SK-N-SH (cell line): Measurements from ENCODE around the gene APBA3. TPM values are rescaled to one million over a fixed set of nuclear protein-coding genes. Genes with fewer than 3 reads are reported as not detected.

Experiments used
- CTCF ChIA-PET: fragments of 300-600, 350-600 bp; formaldehyde crosslinking; extraction: SDS; loops from one replicate; lab custom pipeline; 2021; lab: Yijun Ruan, JAX
- POLR2A ChIA-PET: fragments of 350-600 bp; sonication (Branson Sonifier 250); formaldehyde crosslinking; extraction: SDS; loops from one replicate; lab custom pipeline; 2020; ENCODE audit warnings: antibody characterized with exemption, inconsistent platforms; lab: Yijun Ruan, JAX
- DNase-seq: peaks from one replicate; pipeline ENCODE4 v3.0.0; 2012
- H2AFZ ChIP-seq: fragments of 200-600 bp; sonication (generic); 2 replicates; pipeline ENCODE4 v1.8.1; 2016; ENCODE audit warnings: antibody characterized with exemption, mild to moderate bottlenecking, low read depth
- H3F3A ChIP-seq: fragments of 200-600 bp; sonication (generic); replicated peaks from 2 replicates; pipeline ENCODE3; 2016; ENCODE audit warnings: antibody characterized with exemption, mild to moderate bottlenecking; ENCODE audit not compliant: insufficient read depth
- H3K27ac ChIP-seq, 2 experiments: fragments of 200-500 bp in 1 of 2; fragments of 200-600 bp in 1 of 2; sonication (Bioruptor generic) in 1 of 2; sonication (generic), shearing (Covaris generic) in 1 of 2; 2 replicates each; pipeline versions ENCODE4 v1.5.1 to v1.6.1; 2014 to 2016; ENCODE audit warnings: low read depth in 2 of 2, inconsistent platforms in 1 of 2, low read length in 1 of 2, mild to moderate bottlenecking in 1 of 2, mixed read lengths in 1 of 2
- H3K27me3 ChIP-seq: fragments of 200-600 bp; sonication (generic), shearing (Covaris generic); 2 replicates; pipeline ENCODE4 v1.6.1; 2016; ENCODE audit warnings: mixed run types; ENCODE audit not compliant: insufficient read depth
- H3K36me3 ChIP-seq, 2 experiments: fragments of 200-500 bp in 1 of 2; fragments of 200-600 bp in 1 of 2; sonication (Bioruptor generic) in 1 of 2; sonication (generic) in 1 of 2; replicated peaks in 1 of 2; 2 replicates each; pipeline versions ENCODE3 to v1.5.1; 2014 to 2016; ENCODE audit warnings: low read length in 1 of 2, mild to moderate bottlenecking in 1 of 2; ENCODE audit not compliant: insufficient read depth in 2 of 2, control insufficient read depth in 1 of 2
- H3K4me1 ChIP-seq, 2 experiments: fragments of 200-500 bp in 1 of 2; fragments of 200-600 bp in 1 of 2; sonication (Bioruptor generic) in 1 of 2; sonication (generic), shearing (Covaris generic) in 1 of 2; 2 replicates each; pipeline versions ENCODE4 v1.5.1 to v1.6.1; 2014 to 2016; ENCODE audit warnings: low read depth in 1 of 2, low read length in 1 of 2, mixed run types in 1 of 2; ENCODE audit not compliant: insufficient read depth in 2 of 2, control insufficient read depth in 1 of 2
- H3K4me2 ChIP-seq: fragments of 200-600 bp; sonication (generic), shearing (Covaris generic); 2 replicates; pipeline ENCODE4 v1.6.1; 2017; ENCODE audit warnings: mixed run types
- H3K4me3 ChIP-seq, 2 experiments: fragments of 200-500 bp in 1 of 2; fragments of 200-600 bp in 1 of 2; sonication (Bioruptor generic) in 1 of 2; sonication (generic), shearing (Covaris generic) in 1 of 2; 2 replicates each; pipeline versions ENCODE4 v1.5.1 to v1.8.1; 2014 to 2016; ENCODE audit warnings: low read depth in 2 of 2, inconsistent platforms in 1 of 2, low read length in 1 of 2, mild to moderate bottlenecking in 1 of 2, mixed read lengths in 1 of 2, moderate library complexity in 1 of 2
- H3K79me2 ChIP-seq: fragments of 200-600 bp; sonication (generic); 2 replicates; pipeline ENCODE4 v1.8.1; 2017; ENCODE audit warnings: mild to moderate bottlenecking; ENCODE audit not compliant: insufficient read depth
- H3K9ac ChIP-seq: fragments of 200-600 bp; sonication (generic); 2 replicates; pipeline ENCODE4 v1.6.1; 2017; ENCODE audit warnings: mixed run types
- H3K9me2 ChIP-seq: fragments of 200-600 bp; sonication (generic); 2 replicates; pipeline ENCODE4 v1.6.1; 2017; ENCODE audit warnings: mixed run types
- H3K9me3 ChIP-seq: fragments of 200-600 bp; sonication (generic); 2 replicates; pipeline ENCODE4 v1.6.1; 2017; ENCODE audit warnings: mixed run types, mild to moderate bottlenecking, moderate library complexity
- H4K20me1 ChIP-seq: fragments of 200-600 bp; sonication (generic); 2 replicates; pipeline ENCODE4 v1.6.1; 2017; ENCODE audit warnings: mild to moderate bottlenecking, mixed run types; ENCODE audit not compliant: insufficient read depth
- CTCF ChIP-seq: fragments of 200-600 bp; sonication (generic); IDR thresholded peaks from 2 replicates; pipeline ENCODE4 v1.6.1; 2017; ENCODE audit warnings: antibody characterized with exemption, mild to moderate bottlenecking, moderate library complexity
- EP300 ChIP-seq, 2 experiments: IDR thresholded peaks; 2 replicates each; pipeline versions ENCODE4 v1.4.0 to v1.6.1; 2012; ENCODE audit warnings: borderline replicate concordance in 1 of 2, low read depth in 1 of 2, low read length in 1 of 2
- FOXJ3 ChIP-seq: sonication (generic); formaldehyde crosslinking; IDR thresholded peaks from 2 replicates; pipeline ENCODE4 v1.5.1; 2020; ENCODE audit warnings: mild to moderate bottlenecking, missing genetic modification reagents
- FOXM1 ChIP-seq: IDR thresholded peaks from 2 replicates; pipeline ENCODE4 v1.4.0; 2012; ENCODE audit warnings: low read depth, mild to moderate bottlenecking
- MAX ChIP-seq: IDR thresholded peaks from 2 replicates; pipeline ENCODE4 v1.4.0; 2012; ENCODE audit warnings: low read depth
- MEF2A ChIP-seq: IDR thresholded peaks from 2 replicates; pipeline ENCODE4 v1.4.0; 2012; ENCODE audit warnings: low read depth, borderline replicate concordance
- NRF1 ChIP-seq: IDR thresholded peaks from 2 replicates; pipeline ENCODE4 v1.6.1; 2012; ENCODE audit warnings: low read depth, mild to moderate bottlenecking, low read length
- RAD21 ChIP-seq: IDR thresholded peaks from 2 replicates; pipeline ENCODE4 v1.6.1; 2012; ENCODE audit warnings: mild to moderate bottlenecking, low read length
- RCOR1 ChIP-seq: fragments of 150-350 bp; IDR thresholded peaks from 2 replicates; pipeline ENCODE4 v1.6.1; 2017; ENCODE audit warnings: antibody characterized with exemption, low read length
- RXRA ChIP-seq: IDR thresholded peaks from 2 replicates; pipeline ENCODE4 v1.4.0; 2012; ENCODE audit warnings: low read depth, mild to moderate bottlenecking, borderline replicate concordance
- SMC3 ChIP-seq: IDR thresholded peaks from 2 replicates; pipeline ENCODE4 v1.6.1; 2012; ENCODE audit warnings: low read depth, low read length, improper control_type of control experiment
- TAF1 ChIP-seq: IDR thresholded peaks from 2 replicates; pipeline ENCODE4 v1.6.1; 2012; ENCODE audit warnings: low read depth, mild to moderate bottlenecking, low read length, moderate library complexity, borderline replicate concordance
- TEAD4 ChIP-seq: IDR thresholded peaks from 2 replicates; pipeline ENCODE4 v1.4.0; 2012; ENCODE audit warnings: mild to moderate bottlenecking, borderline replicate concordance; ENCODE audit not compliant: insufficient read depth
- YY1 ChIP-seq: IDR thresholded peaks from 2 replicates; pipeline ENCODE4 v1.4.0; 2012; ENCODE audit warnings: low read depth, mild to moderate bottlenecking
- WGBS: methylation state at CpG from one replicate; pipeline ENCODE4 v1.1.6; 2017; ENCODE audit warnings: low lambda C conversion rate; 5-methylcytosine and 5-hydroxymethylcytosine counted together
- polyA plus RNA-seq, 3 experiments: library from polyadenylated mRNA; depleted of rRNA; stranded (reverse); fragments of >200 nt; gene quantifications; 2 replicates each; pipeline ENCODE4 v1.2.3, GENCODE V29; 2012
- TF ChIP-seq, protein P1 (sequence below): fragments of 150-350 bp; IDR thresholded peaks from 2 replicates; pipeline ENCODE4 v1.6.1; 2017; ENCODE audit warnings: antibody characterized with exemption, low read length, low read depth, borderline replicate concordance
- TF ChIP-seq, protein P2 (sequence below): IDR thresholded peaks from 2 replicates; pipeline ENCODE4 v1.4.0; 2012; ENCODE audit warnings: low read depth, borderline replicate concordance

APBA3 gene
- polyA plus RNA-seq, 1 of the 3 experiments (the other 2 are of a cell fraction) = 10.6 TPM

GRCh38 chr19:3785938-3786824 lies 24.7 kb upstream of the APBA3 start, which contains the start of gene MATK:
Gene MATK, minus strand, starts transcription at chr19:3786381. Its CDS starts 1,246 bp downstream, at chr19:3785135.
- Histone ChIP-seq H3K4me2 (no peak within 1 kb of the TSS; the same call in 1 of the 2 replicates), H3F3A (no peaks in the 10 kb centered on the region), H3K9me2 (no peaks in the 10 kb centered on the region), H4K20me1 (no peaks in the 10 kb centered on the region), H3K9ac (no peak within 1 kb of the TSS), H3K4me1 (no peaks in the 10 kb centered on the region; a peak in 1 of 4 replicates), H3K36me3 (no peaks in the 10 kb centered on the region), H3K27ac (no peak within 1 kb of the TSS), H3K4me3 (no peak within 1 kb of the TSS), H2AFZ (no peak within 1 kb of the TSS), H3K9me3 (peaks cover 9% of the 10 kb centered on the region), H3K79me2 (no peaks in the 10 kb centered on the region), H3K27me3 (peaks cover 36% of the 10 kb centered on the region)
- POLR2A ChIA-PET = no interaction called here
- TF ChIP-seq RXRA (no peak), RAD21 (no peak)
- CTCF ChIA-PET = no interaction called here
- DNase-seq = peak; percentile 69
- WGBS = 22% methylated on average over 25 of the region's 101 CpGs

DNA sequence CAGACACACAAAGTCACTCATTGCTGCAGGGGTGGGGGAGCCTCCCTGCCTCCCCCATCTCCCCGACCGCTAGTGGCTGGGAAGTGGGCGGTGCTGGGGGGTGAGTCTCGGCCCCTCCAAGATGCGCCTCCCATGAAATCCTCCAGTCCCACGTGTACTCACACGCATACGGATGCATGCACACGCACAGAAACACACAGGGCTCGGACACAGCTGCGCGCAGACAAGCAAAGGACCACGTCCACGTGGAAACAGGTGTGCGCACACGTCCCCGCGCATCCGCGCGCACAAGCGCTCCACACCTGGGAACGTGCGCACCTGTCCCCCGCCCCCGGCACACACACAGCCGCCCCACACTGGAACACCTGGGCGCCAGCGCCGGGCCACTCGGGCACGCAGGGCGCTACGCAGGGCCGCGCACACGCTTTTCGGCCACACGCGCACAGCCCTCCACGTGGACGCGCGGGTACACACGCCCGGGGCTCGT lies 24.0 kb upstream of the APBA3 start:
- DNase-seq = no peak
- no peaks in the 10 kb centered on the region for H3K9me2 ChIP-seq
- no peaks in the 10 kb centered on the region for H4K20me1 ChIP-seq
- CTCF ChIA-PET = interaction anchor here (2.6 kb wide), 1 partner anchor 37 kb away, joined by 26 read pairs; no protein-coding TSS in a partner anchor
- H3K4me2 ChIP-seq = no peak overlapping the region; the same call in 1 of the 2 replicates
- H3K4me1 ChIP-seq = no peaks in the 10 kb centered on the region; a peak in 1 of 4 replicates
- WGBS = 6% methylated on average over 13 of the region's 47 CpGs
- no peaks in the 10 kb centered on the region for H3K79me2 ChIP-seq
- no peak overlapping the region for H3K27ac ChIP-seq
- H3F3A ChIP-seq = no peaks in the 10 kb centered on the region
- H3K27me3 ChIP-seq = peaks cover 33% of the 10 kb centered on the region
- POLR2A ChIA-PET = no interaction called here
- no peaks in the 10 kb centered on the region for H3K36me3 ChIP-seq
- TF ChIP-seq RCOR1 (no peak), YY1 (no peak), CTCF (no peak), TAF1 (no peak), MAX (no peak), SMC3 (no peak), EP300 (IDR thresholded peaks at IDR 0.05; ENCODE audit: borderline replicate concordance in 1 of 2, low read depth in 1 of 2, low read length in 1 of 2) (no peak), RAD21 (no peak), TEAD4 (no peak), NRF1 (no peak), FOXJ3 (no peak), FOXM1 (no peak), MEF2A (no peak)
- TF ChIP-seq, protein P1, sequence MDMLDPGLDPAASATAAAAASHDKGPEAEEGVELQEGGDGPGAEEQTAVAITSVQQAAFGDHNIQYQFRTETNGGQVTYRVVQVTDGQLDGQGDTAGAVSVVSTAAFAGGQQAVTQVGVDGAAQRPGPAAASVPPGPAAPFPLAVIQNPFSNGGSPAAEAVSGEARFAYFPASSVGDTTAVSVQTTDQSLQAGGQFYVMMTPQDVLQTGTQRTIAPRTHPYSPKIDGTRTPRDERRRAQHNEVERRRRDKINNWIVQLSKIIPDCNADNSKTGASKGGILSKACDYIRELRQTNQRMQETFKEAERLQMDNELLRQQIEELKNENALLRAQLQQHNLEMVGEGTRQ = no peak
- TF ChIP-seq, protein P2, sequence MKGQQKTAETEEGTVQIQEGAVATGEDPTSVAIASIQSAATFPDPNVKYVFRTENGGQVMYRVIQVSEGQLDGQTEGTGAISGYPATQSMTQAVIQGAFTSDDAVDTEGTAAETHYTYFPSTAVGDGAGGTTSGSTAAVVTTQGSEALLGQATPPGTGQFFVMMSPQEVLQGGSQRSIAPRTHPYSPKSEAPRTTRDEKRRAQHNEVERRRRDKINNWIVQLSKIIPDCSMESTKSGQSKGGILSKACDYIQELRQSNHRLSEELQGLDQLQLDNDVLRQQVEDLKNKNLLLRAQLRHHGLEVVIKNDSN = no peak
- H3K9ac ChIP-seq = no peak overlapping the region
- peaks cover 9% of the 10 kb centered on the region for H3K9me3 ChIP-seq
- H2AFZ ChIP-seq = no peak overlapping the region
- no peak overlapping the region for H3K4me3 ChIP-seq
